HG02870 (cell line): ENCODE data around the gene B3GAT1.

Source experiments
- ATAC-seq: cut with Tn5 transposase; IDR thresholded peaks from one replicate; pipeline ENCODE4 v1.9.1; 2021; ENCODE audit warnings: mild to moderate bottlenecking, moderate library complexity; ENCODE audit not compliant: unreplicated experiment

Gene B3GAT1

GRCh38 chr11:134441706-134442105, 29.7 kb upstream of the B3GAT1 start:
- no peak for ATAC-seq

DNA sequence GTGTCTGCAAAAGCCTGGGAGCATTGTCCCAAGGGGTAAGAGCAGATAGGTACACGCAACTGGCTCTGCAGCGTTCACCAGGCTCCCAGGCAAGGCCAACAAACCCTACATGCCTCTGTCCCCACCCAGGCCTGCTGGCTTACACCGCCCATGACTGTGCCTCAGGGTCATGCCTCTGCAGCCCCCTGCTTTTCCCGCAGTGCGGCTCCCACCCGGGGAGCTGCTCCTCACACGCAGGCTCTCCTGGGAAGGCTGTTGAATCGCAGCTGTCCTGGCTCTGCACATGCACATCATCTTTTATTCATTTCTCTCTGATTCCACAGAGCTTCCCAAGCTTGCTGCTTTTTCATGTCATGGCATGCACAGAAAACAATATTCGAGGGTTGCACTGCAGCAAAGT, 29.2 kb upstream of the B3GAT1 start:
- no peak for ATAC-seq

DNA sequence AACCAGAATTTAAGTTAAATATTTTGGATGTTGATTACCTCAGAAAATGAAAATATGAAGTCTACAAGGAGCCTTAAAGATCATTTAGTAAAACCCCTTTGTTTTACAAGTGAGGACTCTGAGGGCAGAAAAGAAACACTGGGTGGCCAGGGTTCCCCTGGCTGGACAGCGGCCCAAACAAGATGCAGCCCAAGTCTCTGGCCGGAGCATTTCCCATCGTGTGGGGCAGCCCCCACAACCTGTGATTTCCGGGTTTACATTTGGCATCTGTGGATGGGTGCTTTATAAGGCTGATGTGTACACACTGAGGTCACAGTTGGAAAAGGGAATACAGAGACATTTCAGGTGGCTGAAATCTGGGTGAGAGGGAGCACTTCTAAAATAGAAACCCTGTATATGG, 28.8 kb upstream of the B3GAT1 start:
- ATAC-seq: no peak

GRCh38 chr11:134438542-134439537, 26.8 kb upstream of the B3GAT1 start:
- ATAC-seq: no peak

DNA sequence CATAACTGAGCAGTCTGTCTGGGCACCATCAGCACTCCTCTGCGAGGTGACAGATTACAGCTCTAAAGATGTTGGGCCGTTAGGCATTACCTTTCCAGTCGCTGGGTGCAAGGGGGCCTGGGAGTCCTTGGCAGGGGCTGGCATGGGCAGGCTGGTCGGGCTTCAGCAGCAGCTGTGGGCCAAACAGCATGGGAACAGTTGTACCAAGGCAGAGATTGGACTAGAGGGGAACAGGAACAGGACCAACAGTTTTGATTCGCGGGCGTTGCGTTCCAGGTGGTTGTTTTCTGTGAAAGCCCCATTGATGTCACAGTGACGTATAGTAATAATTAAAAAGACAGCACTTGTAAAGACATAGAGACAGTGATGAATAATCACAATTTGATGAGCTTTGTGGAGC, 25.8 kb upstream of the B3GAT1 start:
- ATAC-seq: no peak

- ATAC-seq: no peak
These were observed 24.7 kb upstream of the B3GAT1 start for GRCh38 chr11:134436781-134437180.

DNA sequence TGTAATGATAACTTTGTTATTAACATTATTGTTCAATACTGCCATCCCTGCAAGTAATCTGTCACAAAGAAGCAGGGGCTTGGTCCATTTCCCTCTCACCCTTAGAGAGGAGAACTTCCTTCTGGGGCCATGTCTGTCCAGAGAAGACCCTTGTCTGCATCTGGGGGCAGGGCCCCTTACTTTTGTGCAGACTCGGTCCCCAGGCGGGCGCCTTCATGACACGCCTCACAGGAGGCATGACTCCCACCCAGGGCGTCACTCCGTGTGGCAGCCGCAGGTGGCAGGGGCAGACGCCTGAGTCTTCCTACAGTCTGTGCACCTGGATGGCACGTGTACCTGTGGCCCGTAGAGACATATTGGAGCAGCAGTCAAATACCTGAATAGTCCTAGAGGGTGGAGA, 21.8 kb upstream of the B3GAT1 start:
- ATAC-seq: no peak

DNA sequence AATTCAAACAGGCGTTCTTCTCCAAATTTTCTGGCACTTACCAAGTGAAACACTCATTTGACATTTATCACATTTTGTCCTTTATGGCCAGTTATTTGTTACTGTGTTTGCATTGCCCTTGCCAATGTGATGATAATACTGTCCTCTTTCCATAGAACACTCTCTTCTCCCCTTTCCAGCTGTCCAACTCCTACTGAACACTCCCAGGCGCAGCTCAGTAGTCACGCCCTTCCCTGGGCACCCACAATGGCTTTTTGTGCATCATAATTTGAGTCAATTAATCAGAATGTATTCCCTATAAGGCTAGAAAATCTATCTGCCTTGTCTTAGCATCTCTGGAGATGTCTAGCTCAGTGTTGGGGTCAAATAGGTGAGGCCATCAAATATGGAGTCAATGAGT, 21.2 kb upstream of the B3GAT1 start:
- ATAC-seq: no peak

DNA sequence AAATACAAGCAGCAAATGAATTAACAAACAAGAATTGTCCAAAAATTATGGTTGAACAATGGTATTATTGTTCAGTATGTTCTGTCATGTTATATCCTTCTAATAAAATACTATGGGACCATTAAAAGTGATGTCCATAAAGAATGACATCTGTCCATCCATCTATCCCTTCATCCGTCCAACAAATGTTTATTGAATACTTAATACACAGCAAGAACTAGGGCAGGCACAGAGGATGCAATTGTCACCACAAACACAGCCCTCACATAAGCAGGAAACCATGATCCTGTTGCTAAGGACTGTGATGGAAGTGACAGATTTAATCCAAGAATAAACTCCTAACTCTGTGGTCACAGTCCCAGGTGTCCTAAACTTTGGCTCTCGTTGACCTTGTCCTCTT, 20.7 kb upstream of the B3GAT1 start:
- ATAC-seq: no peak

GRCh38 chr11:134429106-134429505, 17.1 kb upstream of the B3GAT1 start:
- ATAC-seq: no peak

GRCh38 chr11:134425816-134426536, 13.9 kb upstream of the B3GAT1 start:
- no peak for ATAC-seq

DNA sequence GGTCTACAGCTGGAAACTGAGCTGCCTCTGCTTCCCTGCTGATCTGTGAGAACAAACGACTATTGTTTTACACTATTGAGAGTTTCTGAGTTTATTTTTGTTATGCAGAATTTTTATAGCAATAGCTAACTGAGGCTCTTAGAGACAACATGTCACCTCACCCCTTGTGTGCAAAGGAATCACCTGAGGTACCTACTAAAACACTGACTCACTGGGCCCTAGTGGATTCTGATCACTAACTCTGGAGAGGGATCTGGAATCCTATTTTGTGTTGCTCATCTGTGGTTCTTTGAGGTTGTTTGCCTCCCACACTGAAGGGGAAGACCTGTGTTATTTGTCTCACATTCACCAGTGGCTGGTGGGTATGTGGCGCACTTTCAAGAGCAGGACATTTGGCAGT, 13.4 kb upstream of the B3GAT1 start:
- no peak for ATAC-seq

DNA sequence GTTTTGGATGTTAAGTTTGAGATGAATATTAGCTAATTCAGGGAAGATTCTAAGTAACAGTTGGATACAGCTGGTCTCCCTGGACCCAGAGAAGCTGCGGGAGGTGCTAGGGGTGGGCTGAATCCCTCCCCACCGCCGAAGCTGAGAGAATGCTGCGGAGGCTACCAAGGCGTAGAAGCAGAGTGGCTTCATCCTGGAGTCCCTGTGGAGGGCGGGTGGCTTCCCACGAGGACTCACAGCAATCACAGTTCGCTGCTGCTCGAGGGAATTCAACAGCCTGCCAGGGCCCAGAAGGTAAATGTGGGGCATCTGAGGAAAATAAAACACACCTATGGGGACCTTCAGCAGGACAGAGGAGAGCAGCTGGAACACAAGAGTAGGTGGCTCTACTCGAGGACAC, 11.1 kb upstream of the B3GAT1 start:
- no peak for ATAC-seq

DNA sequence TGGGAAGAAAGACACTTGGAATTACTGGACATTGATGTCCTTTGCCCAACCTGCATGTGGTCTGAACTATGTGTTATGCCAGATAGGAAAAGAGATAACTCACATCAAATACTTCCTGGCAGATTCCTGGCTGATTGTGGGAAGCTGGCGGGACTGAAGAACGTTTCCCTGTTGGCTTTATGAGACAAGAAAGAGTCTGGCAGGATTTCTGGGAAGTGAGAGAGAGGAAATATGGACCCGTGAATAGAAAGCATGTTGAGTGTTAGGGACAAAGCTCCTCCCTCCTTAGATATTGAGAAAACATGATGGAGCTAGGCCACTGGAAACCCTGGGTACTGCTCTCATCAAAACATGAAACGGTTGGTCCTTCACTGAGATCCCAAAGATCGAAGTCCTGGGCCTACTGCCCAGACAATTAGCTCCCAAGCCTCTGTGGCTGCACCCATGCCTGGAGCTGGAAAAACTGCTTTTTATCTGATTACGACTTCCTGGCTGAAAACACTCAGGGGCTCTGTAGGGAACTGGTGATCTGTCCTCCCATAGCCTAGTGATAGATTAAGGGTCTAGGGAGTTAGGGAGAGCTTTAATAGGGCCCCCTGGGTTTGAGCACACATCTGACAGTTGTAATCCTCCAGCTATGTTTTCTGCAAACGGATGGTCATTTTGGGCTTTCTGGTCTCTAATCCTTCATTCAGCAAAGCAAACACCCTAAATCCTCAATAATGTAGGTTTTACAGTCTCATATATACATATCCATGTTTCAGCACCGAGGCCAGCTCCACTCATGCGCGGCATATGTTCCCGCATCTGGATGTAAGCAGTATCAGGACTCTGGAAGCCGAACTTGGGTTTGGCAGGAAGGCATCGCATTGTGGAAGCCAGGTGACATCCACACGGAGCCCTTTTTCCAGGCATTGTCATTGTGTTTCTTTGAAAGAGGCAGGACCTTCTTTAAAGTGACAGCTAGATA, 6.1 kb upstream of the B3GAT1 start:
- ATAC-seq: no peak

DNA sequence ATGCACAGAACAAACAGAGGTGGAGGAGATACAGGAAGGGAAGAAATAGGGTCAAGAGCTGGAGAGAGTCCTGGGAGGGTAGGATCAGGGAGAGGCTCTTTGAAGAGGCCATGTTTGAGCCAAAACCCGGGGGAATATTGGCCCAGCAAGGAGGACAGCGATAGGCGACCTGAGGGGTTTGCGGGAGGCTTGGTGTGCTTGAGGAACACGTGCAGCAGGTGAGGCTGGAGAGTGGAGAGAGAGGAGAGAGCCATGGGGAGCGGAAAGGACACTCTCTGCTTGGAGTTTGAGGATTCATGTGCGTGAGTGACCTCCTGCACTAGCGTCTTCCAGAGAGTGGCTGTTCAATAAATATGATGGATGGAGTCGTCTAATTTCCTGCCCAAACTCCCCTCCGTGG, 4.7 kb upstream of the B3GAT1 start:
- ATAC-seq: no peak

DNA sequence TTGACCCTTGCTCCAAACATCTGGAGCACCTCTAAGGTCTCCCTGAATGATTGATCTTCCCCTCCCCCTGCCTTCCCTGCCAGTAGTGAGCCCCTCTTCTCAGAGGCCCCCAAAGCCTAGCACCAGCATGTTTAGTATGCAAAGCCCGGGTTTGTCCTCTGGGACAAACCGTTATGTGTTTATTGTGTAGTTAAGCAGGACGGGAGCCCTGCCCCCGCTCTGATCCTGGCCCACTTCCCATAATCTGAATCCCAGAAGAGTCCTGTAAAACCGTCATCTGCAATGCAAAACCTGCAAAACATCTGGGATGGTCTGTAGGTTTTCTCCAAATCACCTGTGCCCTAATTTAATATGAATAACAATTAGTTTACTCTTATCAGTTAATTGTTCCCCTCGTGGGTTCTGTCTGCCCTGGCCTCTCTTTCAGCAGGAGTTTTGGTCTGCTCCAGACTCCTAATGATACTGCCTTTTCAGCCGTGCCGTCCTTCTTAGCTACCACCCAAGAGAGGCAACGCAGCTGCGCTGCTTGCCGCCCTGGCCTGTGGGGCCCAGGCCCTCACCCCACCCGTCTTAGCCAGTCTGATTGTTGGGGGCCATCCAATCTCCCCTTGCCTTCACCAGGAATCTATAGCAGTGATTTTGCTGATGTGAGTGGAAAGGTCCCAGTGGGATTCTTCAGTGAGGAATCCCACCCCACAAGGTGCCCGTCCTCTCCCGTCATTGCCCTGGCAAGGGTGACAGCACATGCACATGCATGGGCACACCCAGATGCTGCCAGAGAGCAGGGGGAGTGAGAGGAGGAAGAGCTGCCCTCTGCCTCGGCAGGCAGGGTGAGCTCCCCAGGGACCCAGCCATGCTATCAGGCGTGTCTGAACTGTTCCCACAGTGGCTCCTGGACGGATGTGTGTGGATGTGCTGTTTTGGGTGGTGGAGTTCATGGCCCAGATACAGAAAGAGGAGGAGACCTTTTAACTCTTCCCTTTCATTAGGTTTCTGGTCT, 3.0 kb upstream of the B3GAT1 start:
- no peak for ATAC-seq

DNA sequence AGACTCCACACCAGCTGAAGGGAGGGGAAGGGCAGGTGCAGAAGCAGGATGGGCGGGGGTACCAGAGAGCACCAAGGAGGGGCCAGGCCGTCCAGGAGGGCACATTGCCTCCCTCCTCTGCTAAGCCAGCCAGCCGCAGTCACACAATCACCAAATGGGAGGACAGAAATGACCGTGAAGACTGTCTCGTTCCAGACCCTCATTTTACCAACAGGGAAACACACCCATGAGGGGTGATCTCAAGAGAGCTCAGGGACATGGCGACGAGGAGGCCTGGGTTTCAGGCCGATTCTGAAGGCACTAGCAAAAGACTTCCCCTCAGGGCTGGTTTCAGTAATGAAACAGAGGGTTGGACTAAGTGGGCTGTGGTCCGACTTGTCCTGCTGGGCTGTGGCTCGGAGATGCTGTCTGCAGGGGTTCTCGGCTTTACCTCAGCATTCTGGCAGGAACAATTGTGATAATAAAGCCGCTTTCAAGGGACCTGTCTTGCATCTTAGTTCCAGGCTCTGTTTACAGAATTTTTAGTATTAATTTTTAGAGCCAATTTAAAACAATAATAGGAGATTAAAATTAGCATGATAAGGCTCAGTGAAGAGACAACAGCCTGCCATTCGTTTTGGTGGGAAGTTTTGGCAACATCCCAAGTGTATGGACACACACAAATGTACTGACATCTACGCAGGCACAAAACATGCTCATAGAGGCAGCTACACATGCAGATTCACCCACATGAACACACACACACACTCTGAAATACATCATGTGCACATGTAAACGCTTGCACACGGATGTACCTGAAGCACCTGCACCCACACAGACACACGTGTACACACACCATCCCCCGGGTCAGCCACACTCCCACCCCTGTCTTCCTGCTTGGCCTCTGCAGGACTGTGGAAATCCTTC, 2.0 kb upstream of the B3GAT1 start:
- ATAC-seq: no peak

DNA sequence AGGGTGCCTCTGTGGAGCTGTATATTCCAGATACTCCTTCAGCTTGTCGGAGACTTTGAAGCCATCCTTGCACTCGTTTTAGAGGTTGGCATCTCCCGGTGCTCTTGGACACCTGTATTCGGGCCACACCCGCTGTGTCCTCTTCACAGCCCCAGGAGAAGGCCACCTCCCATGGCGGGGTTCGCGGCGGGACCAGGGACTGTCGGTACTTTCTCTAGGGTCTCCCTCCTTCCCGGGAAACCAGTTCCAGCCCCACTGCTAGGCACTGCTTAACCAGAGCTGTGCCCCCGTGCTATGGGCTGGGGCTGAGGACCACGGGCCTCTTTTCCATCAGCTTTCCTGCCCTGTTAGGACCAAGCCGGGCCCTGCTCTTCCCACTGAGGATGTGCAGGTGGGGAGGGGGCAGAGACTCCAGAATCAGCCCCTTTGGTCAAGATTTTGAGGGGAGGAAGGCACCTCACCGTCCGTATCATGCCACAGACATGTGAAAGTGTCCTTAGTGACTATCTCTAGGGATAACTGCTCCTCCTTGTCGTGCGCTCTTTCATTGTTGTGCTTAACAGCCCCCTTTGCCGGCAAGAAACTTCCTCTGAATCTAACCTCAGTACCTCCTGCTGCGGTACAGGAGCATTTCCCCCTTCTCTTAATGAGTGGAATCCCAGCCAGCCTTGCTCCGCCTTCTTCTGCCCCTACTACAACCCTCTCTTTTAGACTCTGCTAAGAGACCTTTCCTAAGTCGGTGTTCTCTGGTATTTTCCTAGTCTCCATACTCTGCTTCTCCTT, 1.2 kb upstream of the B3GAT1 start:
- no peak for ATAC-seq
